CD4-positive, alpha-beta T cell treated with Interleukin-6 at 100 ng/mL for 8 hours (primary cell): ENCODE results near the gene NINL.
"Not testable (repeated sequence)": the region's sequence is repeated elsewhere in the genome, so short reads cannot be mapped to it uniquely, and the experiment has no call there.

ENCODE experiments used
- DNase-seq: peaks from one replicate; pipeline ENCODE4 v3.0.0-alpha.2; 2020; ENCODE audit warnings: mixed read lengths, low spot score

The NINL gene

DNA sequence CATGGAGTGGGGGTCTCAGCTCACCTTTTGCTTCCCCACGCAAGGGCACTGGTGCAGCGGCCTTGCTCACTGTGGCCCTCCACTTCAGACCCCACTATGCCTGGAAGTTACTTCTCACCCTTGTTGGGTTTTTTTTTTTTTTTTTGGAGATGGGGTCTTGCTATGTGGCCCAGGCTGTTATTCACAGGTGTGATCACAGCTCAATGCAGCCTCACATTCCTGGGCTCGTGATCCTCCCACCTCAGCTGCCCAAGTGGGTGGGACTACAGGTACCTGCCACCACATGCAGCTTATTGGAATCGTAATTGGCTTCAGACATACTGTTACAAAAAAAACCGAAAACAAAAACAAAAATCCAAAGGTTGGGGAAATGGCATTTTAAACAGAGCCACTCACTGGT lies 32.4 kb downstream of the NINL start:
- no peak for DNase-seq

DNA sequence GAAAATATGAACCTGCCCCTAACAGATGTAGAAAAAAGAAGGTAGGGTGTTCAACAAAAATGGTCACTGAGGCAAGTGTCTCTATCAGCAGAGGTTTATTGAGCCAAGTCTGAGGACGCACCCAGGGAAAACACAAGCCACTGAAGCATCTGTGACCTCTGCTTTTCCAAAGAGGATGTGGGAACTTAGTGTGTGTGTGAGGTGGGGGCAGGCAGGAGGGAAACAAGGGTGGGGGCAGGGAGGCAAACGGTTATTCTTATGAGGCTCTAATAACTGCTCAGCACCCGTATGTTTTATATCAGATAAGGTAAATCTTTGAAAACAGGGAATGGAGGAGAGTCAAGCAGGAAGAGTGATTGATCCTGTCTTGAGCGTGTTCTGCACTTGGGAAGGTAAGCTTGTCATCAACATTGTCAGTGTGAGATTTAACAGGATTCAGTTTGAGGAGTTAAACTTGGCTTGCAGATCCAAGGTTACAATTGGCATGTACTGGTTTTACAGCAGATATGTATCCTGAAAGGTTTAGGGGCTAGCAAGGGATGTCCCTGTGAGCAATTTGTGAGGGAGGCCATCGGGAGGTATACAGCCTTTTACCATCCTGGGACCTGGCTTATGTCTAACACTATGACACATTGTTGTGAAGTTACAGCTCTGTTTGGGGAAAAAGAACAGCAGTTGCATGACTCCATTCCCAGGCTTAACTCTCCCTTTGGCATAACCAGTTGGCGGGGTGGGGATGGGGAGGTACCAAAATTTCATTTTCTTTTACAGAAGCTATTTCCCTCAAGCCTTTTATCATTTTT lies 33.7 kb downstream of the NINL start:
- DNase-seq: no peak

DNA sequence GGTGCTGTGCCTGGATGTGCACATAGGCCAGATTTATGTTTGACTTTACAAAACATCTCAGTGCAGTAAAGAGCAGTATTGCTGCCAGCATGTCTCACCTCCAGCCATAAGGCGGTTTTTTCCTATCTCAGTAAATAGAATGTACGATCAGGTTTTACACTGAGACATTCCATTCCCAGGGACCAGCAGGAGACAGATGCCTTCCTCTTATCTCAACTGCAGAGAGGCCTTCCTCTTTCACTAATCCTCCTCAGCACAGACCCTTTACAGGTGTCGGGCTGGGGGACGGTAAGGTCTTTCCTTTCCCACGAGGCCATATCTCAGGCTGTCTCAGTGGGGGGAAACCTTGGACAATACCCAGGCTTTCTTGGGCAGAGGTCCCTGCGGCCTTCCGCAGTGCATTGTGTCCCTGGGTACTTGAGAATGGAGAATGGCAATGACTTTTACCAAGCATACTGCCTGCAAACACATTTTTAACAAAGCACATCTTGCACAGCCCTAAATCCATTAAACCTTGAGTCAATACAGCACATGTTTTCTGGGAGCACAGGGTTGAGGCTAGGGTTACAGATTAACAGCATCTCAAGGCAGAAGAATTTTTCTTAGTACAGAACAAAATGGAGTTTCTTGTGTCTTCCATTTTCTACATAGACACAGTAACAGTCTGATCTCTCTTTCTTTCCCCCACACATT lies 34.5 kb downstream of the NINL start:
- not testable (repeated sequence) for DNase-seq

DNA sequence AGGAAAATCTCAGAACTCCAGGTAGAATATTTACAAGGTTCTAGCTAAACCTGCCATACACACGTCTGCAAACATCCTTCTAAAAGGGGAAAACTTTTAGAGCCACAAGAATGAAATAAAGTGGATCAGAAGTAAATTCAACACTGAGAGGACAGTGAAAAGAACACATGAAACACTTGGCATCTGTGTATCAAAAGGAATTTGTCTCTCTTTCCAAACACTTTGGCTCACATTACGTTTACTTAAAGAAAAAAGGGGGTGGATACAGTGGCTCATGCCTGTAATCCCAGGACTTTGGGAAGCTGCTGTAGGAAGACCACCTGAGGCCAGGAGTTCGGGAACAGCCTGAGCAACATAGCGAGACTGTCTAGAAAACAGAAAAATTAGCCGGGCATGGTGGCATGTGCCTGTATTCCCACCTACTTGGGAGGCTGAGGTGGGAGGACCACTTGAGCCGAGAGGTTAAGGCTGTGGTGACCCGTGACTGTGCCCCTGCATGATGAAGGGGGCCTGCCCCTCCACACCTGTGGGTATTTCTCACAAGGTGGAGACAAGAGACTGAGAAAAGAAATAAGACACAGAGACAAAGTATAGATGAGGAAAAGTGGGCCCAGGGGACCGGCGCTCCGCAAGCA lies 35.4 kb downstream of the NINL start:
- no peak for DNase-seq

DNA sequence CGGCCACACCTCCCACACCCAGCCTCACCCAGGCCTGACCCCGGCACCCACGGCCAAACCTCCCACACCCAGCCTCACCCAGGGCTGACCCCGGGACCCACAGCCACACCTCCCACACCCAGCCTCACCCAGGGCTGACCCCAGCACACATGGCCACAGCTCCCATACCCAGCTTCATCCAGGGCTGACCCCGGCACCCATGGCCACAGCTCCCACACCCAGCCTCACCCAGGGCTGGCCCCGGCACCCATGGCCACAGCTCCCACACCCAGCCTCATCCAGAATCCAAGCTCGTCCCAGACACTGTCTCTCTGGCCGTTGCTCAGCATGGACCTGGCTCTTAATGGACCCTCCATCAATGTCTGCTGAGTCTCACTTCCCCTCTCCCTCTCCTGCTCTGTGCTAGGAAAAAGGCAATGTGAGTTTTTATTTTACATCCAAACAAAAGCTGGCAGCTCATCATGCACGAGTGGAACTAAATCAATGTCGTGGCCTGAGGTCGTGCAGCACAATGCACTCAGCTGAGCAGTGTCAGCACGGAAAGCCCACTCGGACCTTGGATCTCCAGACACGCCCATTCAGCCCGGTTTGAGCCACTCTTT lies 36.1 kb downstream of the NINL start:
- no peak for DNase-seq

DNA sequence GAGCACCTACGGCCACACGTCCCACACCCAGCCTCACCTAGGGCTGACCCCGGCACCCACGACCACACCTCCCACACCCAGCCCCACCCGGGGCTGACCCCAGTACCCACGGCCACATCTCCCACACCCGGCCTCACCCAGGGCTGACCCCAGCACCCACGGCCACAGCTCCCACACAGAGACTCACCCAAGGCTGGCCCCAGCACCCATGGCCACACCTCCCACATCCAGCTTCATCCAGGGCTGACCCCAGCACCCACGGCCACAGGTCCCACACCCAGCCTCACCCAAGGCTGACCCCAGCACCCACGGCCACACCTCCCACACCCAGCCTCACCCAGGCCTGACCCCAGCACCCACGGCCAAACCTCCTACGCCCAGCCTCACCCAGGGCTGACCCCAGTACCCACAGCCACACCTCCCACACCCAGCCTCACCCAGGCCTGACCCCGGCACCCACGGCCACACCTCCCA lies 36.7 kb downstream of the NINL start:
- DNase-seq: no peak

DNA sequence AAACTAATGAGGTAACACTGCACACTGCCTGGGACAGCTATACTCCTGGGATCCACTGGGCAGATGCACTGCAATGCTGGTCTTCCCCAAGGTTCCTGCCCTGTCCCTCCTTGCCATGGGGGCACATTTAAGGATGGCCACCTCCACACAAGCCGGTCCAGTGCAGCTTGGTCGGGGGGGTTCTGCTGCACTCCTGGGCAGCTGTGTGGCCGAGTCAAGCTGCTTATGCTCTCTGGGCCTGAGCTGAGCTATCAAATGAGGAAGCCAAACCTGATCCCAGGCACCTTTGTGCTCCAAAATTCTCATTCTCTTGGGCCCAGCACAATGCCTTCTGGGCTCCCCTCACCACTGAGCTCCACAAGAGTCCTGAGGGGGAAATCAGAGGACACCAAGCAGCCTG lies 37.3 kb downstream of the NINL start:
- no peak for DNase-seq

DNA sequence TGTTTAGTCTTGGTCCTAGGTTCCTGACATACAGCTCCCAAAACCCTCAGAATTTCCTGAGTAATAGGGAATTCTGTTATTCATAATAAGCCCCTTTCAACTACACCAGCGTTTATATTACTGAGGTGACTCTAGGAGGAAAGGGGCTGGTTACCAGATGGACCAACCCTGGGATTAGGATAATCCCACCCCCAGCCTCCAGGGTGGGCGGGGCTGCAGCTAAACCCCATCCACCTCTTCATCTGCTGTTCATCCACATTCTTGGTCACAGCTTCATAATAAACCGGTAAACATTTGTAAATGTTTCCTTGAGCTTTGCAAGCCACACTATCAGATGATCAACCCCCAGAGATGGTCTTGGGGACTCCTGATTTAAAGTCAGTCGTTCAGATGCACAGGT lies 38.3 kb downstream of the NINL start:
- DNase-seq: no peak

DNA sequence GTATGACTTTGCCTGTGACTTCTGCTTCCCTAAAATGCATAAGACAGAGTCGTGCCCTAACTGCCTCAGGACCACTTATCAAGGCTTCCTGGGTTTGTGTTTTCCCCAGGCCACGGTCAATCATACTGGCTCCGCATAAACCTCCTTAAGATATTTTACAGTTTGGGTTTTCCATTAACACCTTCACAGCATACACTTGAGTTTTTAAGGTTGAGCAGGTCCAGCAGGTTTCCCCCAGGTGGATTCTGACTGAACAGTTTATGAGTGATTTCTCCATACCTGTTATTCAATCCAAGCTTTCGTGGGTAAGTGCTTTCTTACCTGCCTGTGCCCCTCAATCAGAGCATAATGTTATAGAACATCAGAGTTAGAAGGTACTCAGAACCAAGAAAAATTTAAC lies 39.3 kb downstream of the NINL start:
- DNase-seq: no peak

DNA sequence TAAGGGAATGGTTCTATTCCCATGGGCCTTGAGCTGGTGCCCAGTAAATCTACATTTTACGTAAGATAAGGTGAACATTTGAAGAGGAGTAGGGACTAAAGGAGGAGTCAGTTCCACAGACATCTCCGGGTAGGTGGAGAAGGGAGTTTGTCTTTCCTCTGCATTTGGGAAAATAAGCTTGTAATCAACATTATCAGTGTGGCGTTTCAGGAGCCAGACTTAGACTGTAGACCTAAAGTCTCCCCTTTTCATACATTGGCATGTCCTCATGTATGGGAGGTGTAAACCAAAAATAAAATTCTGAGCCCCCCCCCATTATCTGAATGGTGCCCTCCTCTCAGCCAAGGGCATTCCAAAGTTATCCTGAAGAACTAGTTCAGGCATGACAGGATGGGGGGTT lies 40.2 kb downstream of the NINL start:
- DNase-seq: no peak

DNA sequence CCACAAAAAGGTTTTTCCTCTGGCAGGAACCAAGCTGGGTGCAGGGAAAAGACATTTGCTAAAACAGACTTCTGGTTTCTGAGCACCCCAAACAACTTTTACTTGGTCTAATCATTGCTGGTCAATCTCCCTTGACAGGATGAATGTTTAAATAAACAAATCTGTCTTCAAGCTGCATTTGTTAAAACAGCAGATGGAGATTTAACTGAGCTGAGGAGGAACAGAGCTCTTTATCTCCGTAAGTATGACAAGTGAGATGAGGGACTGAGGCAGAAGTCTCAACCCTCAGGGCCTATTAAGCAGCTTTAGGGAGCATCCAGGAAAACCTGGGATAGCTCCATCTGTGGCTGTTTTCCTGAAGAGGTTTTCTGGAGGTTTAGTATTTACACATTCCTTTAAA lies 40.6 kb downstream of the NINL start:
- DNase-seq: no peak

DNA sequence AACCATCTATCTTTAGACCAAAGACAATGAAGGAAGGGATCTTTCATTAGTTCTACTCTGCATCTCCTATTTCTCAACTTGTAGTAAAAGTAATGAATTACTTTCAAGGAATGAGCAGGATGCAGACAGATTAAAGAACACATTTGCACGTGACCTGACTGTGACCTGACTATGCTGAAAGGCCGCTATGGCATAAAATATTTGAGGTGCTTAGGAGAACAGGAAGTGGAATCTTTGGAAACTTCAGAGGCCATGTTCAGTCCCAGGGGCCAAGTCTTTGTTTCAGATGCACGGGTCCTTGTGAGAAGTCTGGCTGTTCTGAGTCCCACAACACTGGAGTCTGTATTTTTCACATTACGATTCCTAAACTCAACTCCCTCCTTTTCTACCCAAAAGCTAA lies 41.0 kb downstream of the NINL start:
- no peak for DNase-seq

DNA sequence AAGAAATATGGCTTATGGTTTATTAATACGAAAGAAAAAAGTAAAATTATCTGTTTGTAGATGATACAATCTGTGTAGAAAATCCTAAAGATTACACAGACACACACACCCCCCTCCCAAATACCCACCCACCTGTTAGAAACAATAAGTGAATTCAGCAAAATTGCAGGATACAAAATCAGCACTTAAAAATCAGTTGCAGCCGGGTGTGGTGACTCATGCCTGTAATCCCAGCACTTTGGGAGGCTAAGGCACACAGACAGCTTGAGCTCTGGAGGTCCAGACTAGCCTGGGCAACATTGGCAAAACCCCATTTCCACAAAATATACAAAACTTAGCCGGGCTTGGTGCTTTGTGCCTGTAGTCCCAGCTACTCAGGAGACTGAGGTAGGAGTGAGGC lies 42.3 kb downstream of the NINL start:
- DNase-seq: no peak

DNA sequence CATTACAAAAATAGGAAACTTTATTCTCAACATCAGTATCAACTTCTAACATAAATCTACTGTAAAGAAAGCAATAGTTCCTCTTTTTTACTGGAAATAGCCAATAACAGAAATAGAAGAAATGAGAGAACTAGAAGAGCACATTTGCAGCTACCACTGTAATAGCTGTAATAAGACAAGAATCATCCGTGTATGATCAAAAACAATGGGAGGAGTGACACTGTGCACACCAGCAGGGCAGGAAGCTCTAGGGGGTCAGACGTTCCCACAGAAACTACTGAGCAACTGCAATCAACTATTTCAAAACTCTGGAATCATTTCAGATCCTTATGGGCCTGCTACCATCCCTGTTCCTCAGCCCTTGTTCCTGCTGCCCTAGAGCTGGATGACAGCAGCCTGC lies 43.7 kb downstream of the NINL start:
- no peak for DNase-seq

DNA sequence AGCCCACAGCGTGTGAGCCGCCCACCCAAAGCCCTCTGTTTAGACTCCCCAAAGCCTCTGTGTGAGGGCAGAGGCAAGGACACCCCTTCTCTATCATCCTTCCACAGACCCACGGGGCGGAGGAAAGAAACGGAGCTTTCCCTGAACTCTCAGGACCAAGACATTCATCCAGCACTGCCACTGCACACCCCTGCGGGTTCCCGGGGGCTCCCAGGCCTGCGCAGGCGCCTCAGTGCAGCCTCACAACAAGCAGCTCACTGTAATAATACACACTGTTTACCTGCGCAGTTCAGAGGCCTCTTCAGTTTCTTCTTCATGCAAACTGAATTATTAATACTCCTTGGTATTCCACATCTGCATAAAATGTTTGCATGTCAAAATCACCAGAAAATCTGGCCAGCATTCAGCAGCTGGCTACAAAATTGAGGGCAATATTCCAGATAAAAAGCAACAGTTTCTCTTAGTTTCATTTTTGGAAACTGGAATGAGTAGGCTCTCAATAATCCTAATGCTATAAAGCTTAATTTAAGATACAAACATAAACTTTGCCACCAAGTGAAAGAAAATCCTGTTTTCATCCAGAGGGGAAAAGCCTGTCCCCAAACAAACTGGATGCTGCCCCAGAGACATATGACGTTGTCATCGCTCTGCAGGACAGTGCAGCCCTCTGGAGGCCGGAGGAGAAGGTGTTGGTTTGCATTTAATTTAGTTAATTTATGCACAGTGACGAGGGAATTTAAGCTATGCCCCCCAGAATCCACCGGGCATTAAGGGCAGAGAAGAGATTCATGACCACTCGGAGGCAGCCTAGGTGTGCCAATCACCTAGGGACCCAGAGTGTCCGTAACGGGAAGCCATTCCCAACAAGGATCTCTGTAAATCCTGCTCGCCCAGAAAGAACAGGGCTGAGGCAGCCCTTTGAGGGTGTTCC lies 45.3 kb downstream of the NINL start:
- DNase-seq: no peak

DNA sequence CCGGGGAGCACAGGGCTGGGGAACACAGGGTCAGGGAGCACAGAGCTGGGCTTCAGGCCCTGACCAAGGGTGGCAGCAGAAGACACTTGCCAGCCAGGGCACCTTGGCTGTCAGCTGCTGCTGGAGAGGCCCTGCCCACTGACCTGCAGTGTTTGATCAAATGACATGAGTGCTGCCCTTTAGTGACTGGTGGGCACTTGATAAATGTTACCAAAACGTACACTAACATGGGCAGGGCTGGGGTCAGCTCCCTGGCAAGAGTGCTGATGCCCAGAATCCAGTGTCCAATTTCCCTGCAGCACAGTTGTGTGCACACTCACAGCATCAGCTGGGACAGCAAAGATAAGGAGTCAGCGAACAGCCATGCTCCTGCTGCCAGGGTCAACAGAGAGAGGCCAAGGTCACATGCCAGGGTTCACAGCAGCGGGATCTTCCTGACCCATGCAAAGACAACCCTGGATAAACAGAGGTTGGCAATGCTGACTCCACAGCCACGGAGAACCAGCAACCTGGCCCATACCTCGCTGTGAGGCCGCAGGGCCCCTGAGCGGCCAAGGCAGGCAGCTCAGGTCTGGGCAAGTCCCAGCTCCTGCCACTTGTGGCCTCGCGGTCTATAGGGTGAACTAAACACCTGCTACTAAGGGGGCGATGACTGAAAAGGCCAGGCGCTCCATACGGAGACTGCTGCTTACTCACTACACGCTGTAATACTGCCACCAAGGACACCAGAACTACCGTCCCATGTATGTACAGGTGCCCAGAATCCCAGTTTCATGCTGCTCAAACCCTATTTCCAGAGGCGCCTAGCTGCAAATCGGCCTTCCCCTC lies 46.3 kb downstream of the NINL start:
- no peak for DNase-seq

DNA sequence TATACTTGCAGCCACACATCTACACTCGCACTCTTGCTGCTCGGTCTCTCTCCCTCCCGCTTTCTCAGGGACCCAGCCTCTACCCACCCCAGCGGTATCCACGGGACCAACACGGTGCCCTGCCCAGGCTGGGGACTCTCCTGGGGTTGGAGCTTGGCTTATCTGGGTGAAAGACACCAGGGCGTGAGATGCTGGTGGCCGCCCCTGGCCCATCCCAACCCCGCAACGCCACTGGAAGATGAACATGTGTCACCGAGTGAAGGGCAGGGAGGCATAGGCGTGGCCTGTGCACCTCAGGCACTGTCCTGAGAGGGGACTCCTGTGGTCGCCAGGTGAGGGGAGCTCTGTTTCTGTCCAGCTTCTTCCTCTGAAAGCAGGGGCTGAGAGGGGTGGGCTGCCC lies 47.4 kb downstream of the NINL start:
- DNase-seq: no peak

DNA sequence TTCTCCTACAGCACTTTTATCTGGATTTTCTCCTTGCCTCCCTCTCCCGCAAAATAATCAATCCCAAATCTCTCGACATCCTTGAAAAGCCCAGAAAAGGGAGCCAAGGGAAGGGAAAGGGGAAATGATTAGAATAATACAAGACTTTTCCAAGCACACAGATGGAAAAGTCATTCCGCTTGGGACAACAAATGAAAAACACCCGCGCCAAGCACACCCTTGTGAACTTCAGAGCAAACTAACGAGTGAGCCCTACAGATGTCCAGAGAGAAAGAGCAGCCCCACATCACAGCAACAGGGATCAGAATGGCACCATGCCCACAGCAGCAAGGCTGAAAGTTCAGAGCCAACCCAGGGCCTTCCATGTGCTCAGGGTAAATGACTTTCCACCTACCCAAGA lies 49.6 kb downstream of the NINL start:
- no peak for DNase-seq

DNA sequence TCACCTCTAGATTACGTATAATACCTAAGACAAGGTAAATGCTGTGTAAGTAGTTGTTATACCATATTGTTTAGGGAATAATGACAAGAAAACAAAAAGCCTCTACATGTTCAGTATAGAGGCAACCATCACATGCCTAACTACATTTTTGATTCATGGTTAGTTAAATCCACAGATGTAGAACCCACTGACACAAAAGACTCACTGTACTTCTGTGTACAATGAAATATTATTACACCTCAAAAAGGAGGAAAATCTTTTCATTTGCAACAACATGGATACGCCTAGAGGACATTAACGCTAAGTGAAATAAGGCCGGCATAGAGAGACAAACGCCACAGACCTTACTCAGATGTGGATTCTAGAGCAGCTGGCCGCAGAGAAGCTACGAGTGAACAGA lies 50.5 kb downstream of the NINL start:
- DNase-seq: no peak

DNA sequence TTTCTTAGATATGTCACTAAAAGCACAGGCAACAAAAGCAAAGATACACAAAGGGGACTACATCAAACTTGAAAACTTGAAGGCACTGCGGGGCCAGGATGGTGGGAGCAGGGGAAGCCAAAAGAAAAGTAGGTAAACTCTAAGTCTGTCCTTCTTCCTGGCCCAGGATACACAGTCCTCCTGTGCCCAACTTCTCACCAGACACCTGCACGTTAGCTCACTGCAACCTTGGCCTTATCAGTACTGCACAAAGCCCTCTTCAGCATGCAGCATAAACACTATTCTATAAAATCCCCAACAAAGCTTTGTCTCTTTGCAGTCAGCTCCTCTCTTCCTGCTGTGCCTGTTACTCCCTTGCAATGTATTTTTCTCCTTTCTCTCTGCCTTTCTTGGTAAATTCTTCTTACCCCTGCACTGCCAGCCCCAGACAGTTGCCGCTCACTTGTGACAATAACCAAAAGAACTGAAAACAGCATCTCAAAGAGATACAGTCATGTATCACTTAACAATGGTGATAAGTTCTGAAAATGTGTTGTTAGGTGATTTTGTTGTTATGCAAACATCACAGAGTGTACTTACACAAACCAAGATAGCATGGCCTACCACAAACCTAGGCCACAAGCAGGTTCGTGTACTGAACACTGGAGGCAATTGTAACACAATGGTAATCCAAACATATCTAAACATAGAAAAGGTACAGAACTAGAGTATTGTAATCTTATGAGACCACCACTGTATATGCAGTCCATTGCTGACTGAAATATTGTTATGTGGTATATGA lies 51.2 kb downstream of the NINL start:
- no peak for DNase-seq
